HEK293T (cell line): ENCODE measurements around the gene HES7.

Experiments
- BHLHE40 ChIP-seq: fragments of 450-650 bp; IDR thresholded peaks from 2 replicates; pipeline ENCODE4 v1.6.1; 2016; ENCODE audit warnings: mild to moderate bottlenecking, moderate library complexity, borderline replicate concordance
- SUZ12 ChIP-seq: fragments of 450-650 bp; IDR thresholded peaks from 2 replicates; pipeline ENCODE4 v1.6.1; 2016; ENCODE audit warnings: mild to moderate bottlenecking

- TF ChIP-seq SUZ12 (no peak), BHLHE40 (no peak)
These were observed 49.4 kb downstream of the HES7 start for GRCh38 chr17:8074554-8074953.
